ENCODE measurements around the gene LAMA5. TPM values are rescaled to one million over a fixed set of nuclear protein-coding genes. Genes with fewer than 3 reads are reported as not detected.

Gene LAMA5
- 59.3 and 63.3 TPM in 2 replicates for total RNA-seq (2014; rRNA removed; shearing (Covaris generic); ENCODE audit: low replicate concordance)

GRCh38 chr20:62367136-62367632, at the start of gene LAMA5:
Gene LAMA5 (minus strand): TSS chr20:62367312. CDS start chr20:62367245, 67 bp downstream.
- peak; percentile 51 for DNase-seq (ENCODE audit: low read depth)
- in situ Hi-C loops (cut with HindIII; ENCODE audit: low pct_unique_long_range_greater_than_20kb, low sequenced_read_pairs), result no loop called here

- in situ Hi-C loops (cut with HindIII; ENCODE audit: low pct_unique_long_range_greater_than_20kb, low sequenced_read_pairs), result no loop called here
- DNase-seq (ENCODE audit: low read depth), result no peak
Observed at GRCh38 chr20:62415354-62416111, 48.4 kb upstream of the LAMA5 start.

- DNase-seq (ENCODE audit: low read depth), result no peak
- in situ Hi-C loops (cut with HindIII; ENCODE audit: low pct_unique_long_range_greater_than_20kb, low sequenced_read_pairs), result no loop called here
Observed at GRCh38 chr20:62413896-62414481, 46.9 kb upstream of the LAMA5 start.

- in situ Hi-C loops (cut with HindIII; ENCODE audit: low pct_unique_long_range_greater_than_20kb, low sequenced_read_pairs), result no loop called here
- DNase-seq (ENCODE audit: low read depth), result no peak
Observed at GRCh38 chr20:62413025-62413570, 46.0 kb upstream of the LAMA5 start.

- DNase-seq (ENCODE audit: low read depth), result no peak
- in situ Hi-C loops (cut with HindIII; ENCODE audit: low pct_unique_long_range_greater_than_20kb, low sequenced_read_pairs), result no loop called here
Observed at GRCh38 chr20:62412194-62413024, 45.3 kb upstream of the LAMA5 start.

- DNase-seq (ENCODE audit: low read depth), result no peak
- in situ Hi-C loops (cut with HindIII; ENCODE audit: low pct_unique_long_range_greater_than_20kb, low sequenced_read_pairs), result no loop called here
Observed at GRCh38 chr20:62411479-62412193, 44.5 kb upstream of the LAMA5 start.

- DNase-seq (ENCODE audit: low read depth), result no peak
- in situ Hi-C loops (cut with HindIII; ENCODE audit: low pct_unique_long_range_greater_than_20kb, low sequenced_read_pairs), result no loop called here
Observed at GRCh38 chr20:62410746-62411478, 43.8 kb upstream of the LAMA5 start.

- in situ Hi-C loops (cut with HindIII; ENCODE audit: low pct_unique_long_range_greater_than_20kb, low sequenced_read_pairs), result no loop called here
- DNase-seq (ENCODE audit: low read depth), result peak; percentile 62
Observed at GRCh38 chr20:62409931-62410745, 43.0 kb upstream of the LAMA5 start.

- DNase-seq (ENCODE audit: low read depth), result no peak
- in situ Hi-C loops (cut with HindIII; ENCODE audit: low pct_unique_long_range_greater_than_20kb, low sequenced_read_pairs), result no loop called here
Observed at GRCh38 chr20:62409086-62409853, 42.2 kb upstream of the LAMA5 start.

- DNase-seq (ENCODE audit: low read depth), result no peak
- in situ Hi-C loops (cut with HindIII; ENCODE audit: low pct_unique_long_range_greater_than_20kb, low sequenced_read_pairs), result no loop called here
Observed at GRCh38 chr20:62408640-62409039, 41.5 kb upstream of the LAMA5 start.

- in situ Hi-C loops (cut with HindIII; ENCODE audit: low pct_unique_long_range_greater_than_20kb, low sequenced_read_pairs), result no loop called here
- no peak for DNase-seq (ENCODE audit: low read depth)
Observed at GRCh38 chr20:62408055-62408454, 40.9 kb upstream of the LAMA5 start.

GRCh38 chr20:62407221-62407992, 40.3 kb upstream of the LAMA5 start, which contains the start of gene CABLES2:
Gene CABLES2 (minus strand): TSS chr20:62407285. CDS start chr20:62407276, 9 bp downstream.
- peak; percentile 87 for DNase-seq (ENCODE audit: low read depth)
- in situ Hi-C loops (cut with HindIII; ENCODE audit: low pct_unique_long_range_greater_than_20kb, low sequenced_read_pairs), result no loop called here

- DNase-seq (ENCODE audit: low read depth), result no peak
- in situ Hi-C loops (cut with HindIII; ENCODE audit: low pct_unique_long_range_greater_than_20kb, low sequenced_read_pairs), result no loop called here
Observed at GRCh38 chr20:62406635-62407176, 39.6 kb upstream of the LAMA5 start.

- no peak for DNase-seq (ENCODE audit: low read depth)
- in situ Hi-C loops (cut with HindIII; ENCODE audit: low pct_unique_long_range_greater_than_20kb, low sequenced_read_pairs), result no loop called here
Observed at GRCh38 chr20:62405981-62406513, 38.9 kb upstream of the LAMA5 start.

Data from Caki2 (cell line).